Measurements from ENCODE around the gene SRRM1. TPM values are rescaled to one million over a fixed set of nuclear protein-coding genes. Genes with fewer than 3 reads are reported as not detected.

The SRRM1 gene
- 28.3 and 50.0 TPM in 2 replicates for total RNA-seq

DNA sequence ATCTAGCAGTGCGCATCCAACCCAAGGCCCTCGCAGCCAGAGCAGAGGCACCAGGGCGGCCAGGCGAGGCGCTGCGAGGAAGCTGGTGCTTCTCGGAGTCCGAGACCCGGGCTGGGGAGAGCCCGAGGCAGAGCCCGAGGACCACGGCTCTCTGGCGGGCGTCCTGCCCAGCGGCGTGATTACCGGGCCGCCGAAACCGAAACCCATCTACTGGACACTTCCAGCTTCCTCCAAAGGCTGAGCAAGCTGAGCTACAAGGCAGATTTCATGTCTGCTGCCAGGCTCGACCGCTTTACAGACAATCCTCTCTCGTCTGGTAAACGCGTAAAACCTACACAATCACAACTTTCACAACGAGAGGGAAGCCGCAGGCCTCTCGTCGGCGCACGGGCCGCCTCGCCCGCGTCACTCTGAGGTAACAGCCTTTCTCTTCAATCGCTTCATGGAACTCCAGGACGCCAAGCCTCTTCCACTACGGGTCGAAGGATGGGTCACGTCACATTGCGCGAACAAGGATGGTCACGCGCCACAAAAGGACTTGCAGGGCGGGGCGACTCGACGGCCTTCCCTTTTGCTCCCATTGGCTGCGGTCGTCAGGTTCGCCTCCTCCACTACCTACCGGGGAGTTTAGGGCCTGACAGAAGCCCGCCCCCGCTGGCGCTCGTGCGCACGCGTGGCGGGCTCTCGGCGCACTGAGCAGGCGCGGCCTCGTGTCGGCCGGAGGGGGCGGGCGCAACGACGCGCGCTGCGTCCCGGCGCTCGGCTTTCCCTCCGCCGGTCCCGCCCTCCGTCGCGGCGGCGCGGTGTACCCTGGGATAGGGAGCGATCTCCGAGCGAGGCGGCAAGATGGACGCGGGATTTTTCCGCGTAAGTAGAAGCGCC is at the start of gene SRRM1:
TSS of gene SRRM1 (plus strand) at position 822 of the 882 bp plus-strand sequence. CDS start at position 847, 25 bp downstream.

Other genes starting within 250 kb of the SRRM1 start
- gene STPG1, start 229.5 kb upstream of the SRRM1 start, total RNA-seq, result 3.6 and 4.2 TPM in 2 replicates
- 19.9 and 25.2 TPM in 2 replicates for gene NIPAL3, start 227.5 kb upstream of the SRRM1 start, total RNA-seq
- gene RCAN3, start 140.5 kb upstream of the SRRM1 start, total RNA-seq, result 5.7 and 8.0 TPM in 2 replicates
- gene NCMAP, start 87.2 kb upstream of the SRRM1 start, total RNA-seq, result not detected in 2 replicates
- 276 and 321 TPM in 2 replicates for gene CLIC4, start 102.1 kb downstream of the SRRM1 start, total RNA-seq